GM15510 (cell line): ENCODE measurements around the gene ESPNL.

Source experiments
- POLR2A ChIP-seq: IDR thresholded peaks from 3 replicates; pipeline ENCODE4 v1.6.1; 2011; ENCODE audit warnings: borderline replicate concordance; ENCODE audit not compliant: insufficient read length; ENCODE audit errors: extremely low read depth

Gene ESPNL

GRCh38 chr2:238116298-238117198, 16.4 kb downstream of the ESPNL start:
- TF ChIP-seq POLR2A, result no peak

- TF ChIP-seq POLR2A, result no peak
Observed at GRCh38 chr2:238117199-238118154, 17.3 kb downstream of the ESPNL start.

- no peak for TF ChIP-seq POLR2A
Observed at GRCh38 chr2:238119756-238120462, 19.8 kb downstream of the ESPNL start.

GRCh38 chr2:238120463-238121298, 20.5 kb downstream of the ESPNL start:
- no peak for TF ChIP-seq POLR2A

- TF ChIP-seq POLR2A, result no peak
Observed at GRCh38 chr2:238121511-238122286, 21.6 kb downstream of the ESPNL start.

GRCh38 chr2:238122287-238123217, 22.4 kb downstream of the ESPNL start:
- no peak for TF ChIP-seq POLR2A

GRCh38 chr2:238123218-238123971, 23.3 kb downstream of the ESPNL start:
- no peak for TF ChIP-seq POLR2A

- TF ChIP-seq POLR2A, result no peak
Observed at GRCh38 chr2:238123991-238124470, 23.9 kb downstream of the ESPNL start.

GRCh38 chr2:238124488-238125126, 24.5 kb downstream of the ESPNL start:
- no peak for TF ChIP-seq POLR2A

GRCh38 chr2:238125127-238125885, 25.2 kb downstream of the ESPNL start:
- no peak for TF ChIP-seq POLR2A
